Measurements from ENCODE around the gene BOK.

DNA sequence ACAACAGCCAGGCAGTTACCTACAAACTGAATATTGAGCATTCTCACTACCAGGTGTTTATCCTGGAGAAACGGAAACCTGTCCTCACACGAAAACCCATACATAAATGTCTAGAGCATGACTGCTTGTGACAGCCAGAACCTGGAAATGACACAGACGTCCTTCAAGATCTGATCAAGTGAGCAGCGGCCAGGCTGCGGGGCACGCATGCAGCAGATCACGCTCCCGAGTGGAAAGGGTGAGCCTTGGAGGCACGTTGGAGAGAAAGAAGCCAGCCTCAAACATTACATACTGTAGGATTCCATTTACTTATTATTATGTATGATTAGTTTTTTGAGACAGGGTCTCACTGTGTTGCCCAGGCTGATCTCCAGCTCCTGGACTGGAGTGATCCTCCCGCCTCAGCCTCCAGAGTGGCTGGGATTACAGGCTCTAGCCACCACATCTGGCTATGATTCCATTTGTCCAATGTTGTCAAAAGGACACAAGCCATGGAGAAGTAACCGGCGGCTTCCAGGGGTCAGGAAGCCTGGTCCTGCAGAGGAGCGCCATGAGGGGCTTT lies 27.3 kb upstream of the BOK start:
- TF ChIP-seq CTCF (IDR thresholded peaks at IDR 0.05) (no peak), POLR2A (IDR thresholded peaks at IDR 0.05) (no peak)

Measured in sigmoid colon (tissue), 3 donors.